IMR-90 (cell line): ENCODE data around the gene VDAC1. TPM values are rescaled to one million over a fixed set of nuclear protein-coding genes. Genes with fewer than 3 reads are reported as not detected.

ENCODE experiments used
- ATAC-seq: fragments of 200-7000 bp; cut with Tn5 transposase; 2 replicates; pipeline ENCODE4 v1.9.1; 2020; ENCODE audit warnings: low read depth, mild to moderate bottlenecking, moderate library complexity
- BruUV-seq: library from RNA; stranded (reverse); fragments of 400-500 nt; replicated peaks from 2 replicates; lab custom pipeline; 2021; lab: Mats Ljungman, UMichigan
- CTCF ChIA-PET: fragments of 300-600 bp; formaldehyde crosslinking; extraction: SDS; loops from one replicate; lab custom pipeline; 2021; ENCODE audit warnings: antibody characterized with exemption; lab: Yijun Ruan, JAX
- POLR2A ChIA-PET: fragments of 300-600 bp; sonication (Branson Sonifier 250); formaldehyde crosslinking; loops from one replicate; lab custom pipeline; 2022; ENCODE audit warnings: antibody characterized with exemption; ENCODE audit not compliant: unreplicated experiment; lab: Charles Lee
- DNase-seq: peaks from one replicate; pipeline ENCODE4 v3.0.0; 2013
- H2AFZ ChIP-seq: replicated peaks from 2 replicates; pipeline ENCODE3; 2013; ENCODE audit warnings: low read length, mild to moderate bottlenecking; ENCODE audit not compliant: poor library complexity
- H2AK5ac ChIP-seq: 2 replicates; pipeline ENCODE4 v1.6.1; 2013; ENCODE audit warnings: low read depth, low read length, inconsistent platforms
- H2AK9ac ChIP-seq: replicated peaks from 2 replicates; pipeline ENCODE3; 2013; ENCODE audit warnings: mild to moderate bottlenecking, low read depth, low read length, moderate library complexity; ENCODE audit not compliant: poor library complexity
- H2BK120ac ChIP-seq: 2 replicates; pipeline ENCODE4 v1.6.1; 2013; ENCODE audit warnings: low read depth, low read length, inconsistent platforms
- H2BK15ac ChIP-seq: 3 replicates; pipeline ENCODE4 v1.6.1; 2013; ENCODE audit warnings: low read depth, low read length, inconsistent platforms
- H2BK20ac ChIP-seq: 2 replicates; pipeline ENCODE4 v1.6.1; 2013; ENCODE audit warnings: low read depth, mild to moderate bottlenecking, inconsistent platforms, low read length, moderate library complexity
- H2BK5ac ChIP-seq: 2 replicates; pipeline ENCODE4 v1.6.1; 2013; ENCODE audit warnings: mild to moderate bottlenecking, low read depth, low read length, inconsistent platforms; ENCODE audit not compliant: poor library complexity, severe bottlenecking
- H3K14ac ChIP-seq: replicated peaks from 2 replicates; pipeline ENCODE4 v1.6.1; 2013; ENCODE audit warnings: low read depth, low read length, inconsistent platforms
- H3K18ac ChIP-seq: 2 replicates; pipeline ENCODE4 v1.6.1; 2013; ENCODE audit warnings: low read depth, low read length, control low read depth
- H3K23ac ChIP-seq: 2 replicates; pipeline ENCODE4 v1.6.1; 2013; ENCODE audit warnings: low read depth, low read length, inconsistent platforms
- H3K27ac ChIP-seq: 2 replicates; pipeline ENCODE4 v1.5.1; 2013; ENCODE audit warnings: mild to moderate bottlenecking, control low read depth, low read length; ENCODE audit not compliant: insufficient read depth
- H3K27me3 ChIP-seq: 2 replicates; pipeline ENCODE4 v1.6.1; 2013; ENCODE audit warnings: low read length; ENCODE audit not compliant: control insufficient read depth, insufficient read depth
- H3K36me3 ChIP-seq: 2 replicates; pipeline ENCODE4 v1.6.1; 2013; ENCODE audit warnings: low read length, mixed read lengths; ENCODE audit not compliant: control insufficient read depth, insufficient read depth
- H3K4ac ChIP-seq: 2 replicates; pipeline ENCODE4 v1.6.1; 2013; ENCODE audit warnings: low read depth, low read length, inconsistent platforms
- H3K4me1 ChIP-seq: 2 replicates; pipeline ENCODE4 v1.6.1; 2013; ENCODE audit warnings: low read length, mixed read lengths; ENCODE audit not compliant: control insufficient read depth, insufficient read depth
- H3K4me2 ChIP-seq: 2 replicates; pipeline ENCODE4 v1.6.1; 2013; ENCODE audit warnings: low read depth, mild to moderate bottlenecking, control low read depth, low read length, moderate library complexity
- H3K4me3 ChIP-seq: 2 replicates; pipeline ENCODE4 v1.5.1; 2013; ENCODE audit warnings: low read depth, mild to moderate bottlenecking, control low read depth, low read length, moderate library complexity; ENCODE audit not compliant: insufficient read depth
- H3K56ac ChIP-seq: 2 replicates; pipeline ENCODE4 v1.6.1; 2013; ENCODE audit warnings: low read length, inconsistent platforms; ENCODE audit not compliant: insufficient read depth; ENCODE audit errors: extremely low read depth
- H3K79me1 ChIP-seq, 2 experiments: 2 replicates each; pipeline ENCODE4 v1.6.1; 2013; ENCODE audit warnings: low read length in 2 of 2, inconsistent platforms in 1 of 2, low read depth in 1 of 2
- H3K9ac ChIP-seq: 2 replicates; pipeline ENCODE4 v1.6.1; 2013; ENCODE audit warnings: low read depth, low read length, control low read depth
- H3K9me1 ChIP-seq: 2 replicates; pipeline ENCODE4 v1.6.1; 2013; ENCODE audit warnings: low read length, inconsistent platforms; ENCODE audit not compliant: insufficient read depth
- H3K9me3 ChIP-seq: 2 replicates; pipeline ENCODE4 v1.6.1; 2013; ENCODE audit warnings: low read length; ENCODE audit not compliant: control insufficient read depth, insufficient read depth
- H4K20me1 ChIP-seq: 2 replicates; pipeline ENCODE4 v1.6.1; 2013; ENCODE audit warnings: low read length, inconsistent platforms; ENCODE audit not compliant: insufficient read depth
- H4K5ac ChIP-seq: 2 replicates; pipeline ENCODE4 v1.6.1; 2013; ENCODE audit warnings: mild to moderate bottlenecking, low read depth, low read length, control low read depth
- H4K8ac ChIP-seq, 2 experiments: 2 replicates each; pipeline ENCODE4 v1.6.1; 2013; ENCODE audit warnings: low read depth in 2 of 2, low read length in 2 of 2, control low read depth in 1 of 2, inconsistent platforms in 1 of 2
- H4K91ac ChIP-seq: 2 replicates; pipeline ENCODE4 v1.6.1; 2013; ENCODE audit warnings: low read depth, low read length, inconsistent platforms; ENCODE audit not compliant: insufficient read depth
- CHD1 ChIP-seq: IDR thresholded peaks from 2 replicates; pipeline ENCODE4 v1.6.1; 2012; ENCODE audit warnings: low read depth, low read length, improper control_type of control experiment
- CTCF ChIP-seq: conservative IDR thresholded peaks from 2 replicates; pipeline ENCODE4 v1.5.1; 2012; ENCODE audit warnings: mild to moderate bottlenecking, low read depth, low read length, improper control_type of control experiment
- ELK1 ChIP-seq: fragments of 150-350 bp; IDR thresholded peaks from 2 replicates; pipeline ENCODE4 v1.6.1; 2016; ENCODE audit warnings: low read depth, mild to moderate bottlenecking, low read length, moderate library complexity, borderline replicate concordance
- MAZ ChIP-seq: IDR thresholded peaks from 2 replicates; pipeline ENCODE4 v1.6.1; 2012; ENCODE audit warnings: low read depth, mild to moderate bottlenecking, low read length, improper control_type of control experiment, moderate library complexity, borderline replicate concordance
- MXI1 ChIP-seq: IDR thresholded peaks from 2 replicates; pipeline ENCODE4 v1.6.1; 2012; ENCODE audit warnings: low read depth, mild to moderate bottlenecking, low read length, moderate library complexity, borderline replicate concordance
- NFE2L2 ChIP-seq: fragments of 150-350 bp; IDR thresholded peaks from 2 replicates; pipeline ENCODE4 v1.6.1; 2016; ENCODE audit warnings: low read depth, mild to moderate bottlenecking, low read length
- RAD21 ChIP-seq: IDR thresholded peaks from 2 replicates; pipeline ENCODE4 v1.6.1; 2012; ENCODE audit warnings: low read length, improper control_type of control experiment
- RCOR1 ChIP-seq: IDR thresholded peaks from 2 replicates; pipeline ENCODE4 v1.6.1; 2012; ENCODE audit warnings: mild to moderate bottlenecking, low read length, improper control_type of control experiment; ENCODE audit not compliant: insufficient replicate concordance
- RFX5 ChIP-seq: IDR thresholded peaks from 2 replicates; pipeline ENCODE4 v1.8.0; 2012; ENCODE audit warnings: low read depth, mild to moderate bottlenecking, low read length, moderate library complexity
- SMC3 ChIP-seq: fragments of 150-350 bp; IDR thresholded peaks from 2 replicates; pipeline ENCODE4 v1.6.1; 2016; ENCODE audit warnings: low read depth, mild to moderate bottlenecking, antibody characterized with exemption, low read length, moderate library complexity
- USF2 ChIP-seq: fragments of 150-350 bp; IDR thresholded peaks from 2 replicates; pipeline ENCODE4 v1.6.1; 2017; ENCODE audit warnings: mild to moderate bottlenecking, antibody characterized with exemption, low read length, low read depth
- WGBS, 2 experiments: methylation state at CpG; one replicate each; pipeline versions ENCODE4 v1.1.5 to v1.1.7; 2013; ENCODE audit warnings: missing lambda C conversion rate in 2 of 2; ENCODE audit not compliant: insufficient read length in 1 of 2; ENCODE audit errors: extremely low coverage in 2 of 2; 5-methylcytosine and 5-hydroxymethylcytosine counted together
- dilution Hi-C: fragments of 300-500 bp; cut with HindIII; formaldehyde crosslinking; loops from one replicate; pipeline ENCODE4 v1.14.3; 2018; ENCODE audit warnings: low sequenced_read_pairs; ENCODE audit not compliant: unreplicated experiment
- in situ Hi-C: fragments of 300-500 bp; cut with MboI; formaldehyde crosslinking; loops from 3 replicates; pipeline ENCODE4 v1.14.3; 2019; ENCODE audit warnings: low sequenced_read_pairs, inconsistent platforms, mixed read lengths
- intact Hi-C: fragments of 100-400 bp; cut with micrococcal nuclease; formaldehyde crosslinking; loops from 2 replicates; pipeline ENCODE4 v1.10.0; 2022
- polyA plus RNA-seq, 3 experiments: library from polyadenylated mRNA; depleted of rRNA; stranded (reverse); fragments of >200 nt; gene quantifications; 2 replicates each; pipeline ENCODE4 v1.2.3, GENCODE V29; 2012; ENCODE audit warnings: low replicate concordance in 1 of 3
- total RNA-seq: library from RNA; depleted of rRNA; stranded (reverse); fragments of >200 nt; gene quantifications from 2 replicates; pipeline ENCODE4 v1.2.3, GENCODE V29; 2012

Gene VDAC1
- total and polyA plus RNA-seq, 2 of the 4 experiments (the other 2 are of a cell fraction) = 289 to 365 TPM

- no TSS peak for BruUV-seq
- ATAC-seq (no peak), DNase-seq (no peak)
- Histone ChIP-seq H3K27ac (no peak overlapping the region), H3K36me3 (no peaks in the 10 kb centered on the region), H4K8ac (no peak overlapping the region), H2BK15ac (no peak overlapping the region), H3K18ac (no peak overlapping the region), H3K4ac (no peak overlapping the region), H3K4me3 (no peak overlapping the region), H3K56ac (no peak overlapping the region), H4K5ac (no peak overlapping the region), H3K9me1 (peaks cover 4% of the 10 kb centered on the region), H3K79me1 (no peaks in the 10 kb centered on the region), H3K14ac (no peak overlapping the region), H2AK9ac (no peak overlapping the region), H3K27me3 (peaks cover 45% of the 10 kb centered on the region), H2AK5ac (no peak overlapping the region), H2BK120ac (no peak overlapping the region), H4K91ac (no peak overlapping the region), H3K9ac (no peak overlapping the region), H2BK20ac (no peak overlapping the region), H4K20me1 (no peaks in the 10 kb centered on the region), H2BK5ac (no peak overlapping the region), H3K4me2 (no peak overlapping the region), H3K23ac (no peak overlapping the region), H3K9me3 (no peaks in the 10 kb centered on the region), H3K4me1 (peaks cover 6% of the 10 kb centered on the region; the same call in 1 of the 2 replicates), H2AFZ (peak overlapping the region; percentile 74)
- dilution Hi-C loops (no loop called here), intact Hi-C loops (no loop called here), in situ Hi-C loops (no loop called here)
- TF ChIP-seq NFE2L2 = no peak
- TF ChIP-seq CHD1 = no peak
- TF ChIP-seq RFX5 = no peak
- no peak for TF ChIP-seq RCOR1
- TF ChIP-seq USF2 = no peak
- no peak for TF ChIP-seq MXI1
- TF ChIP-seq MAZ = no peak
- no peak for TF ChIP-seq SMC3
- no peak for TF ChIP-seq RAD21
- no peak for TF ChIP-seq CTCF
- no peak for TF ChIP-seq ELK1
- CTCF ChIA-PET = interaction anchor here (1.2 kb wide), 1 partner anchor 507 kb away, joined by 3 read pairs; no protein-coding TSS in a partner anchor
- WGBS, 2 experiments = no CpG with 5 or more reads among the region's 3 CpGs
- POLR2A ChIA-PET = no interaction called here
Measured at GRCh38 chr5:133930813-133931090, 74.0 kb downstream of the VDAC1 start.
